NCI-H2029 treated with DMSO at 0.1 percent for 48 hours (cell line): ENCODE measurements around the gene SMYD3.
"Not testable (repeated sequence)": the region's sequence is repeated elsewhere in the genome, so short reads cannot be mapped to it uniquely, and the experiment has no call there.

Experiments used
- DNase-seq: peaks from one replicate; lab custom pipeline; 2025; lab: John Stamatoyannopoulos, UW

Gene SMYD3

DNA sequence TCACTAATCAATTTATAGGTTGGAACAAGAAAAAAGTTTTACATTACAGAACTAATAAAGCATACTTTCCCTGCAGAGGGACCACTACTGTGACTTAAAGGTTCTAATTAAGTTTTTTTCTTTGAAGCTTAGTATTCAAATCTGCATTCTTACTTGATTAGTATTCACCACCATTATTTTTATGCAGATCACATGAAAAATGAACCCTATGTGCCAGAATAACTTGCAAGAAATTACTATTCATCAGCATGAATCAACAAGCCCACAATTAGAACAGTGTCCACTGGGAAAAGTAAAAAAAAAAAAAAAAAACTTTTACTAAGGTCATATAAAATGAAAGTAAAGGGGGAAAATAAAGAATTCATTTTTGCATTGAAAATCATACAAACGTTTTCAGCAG is 90.8 kb downstream of the SMYD3 start:
- DNase-seq = no peak

- no peak for DNase-seq
These were observed 92.1 kb downstream of the SMYD3 start for GRCh38 chr1:246415028-246415427.

GRCh38 chr1:246413430-246413829 is 93.6 kb downstream of the SMYD3 start:
- no peak for DNase-seq

DNA sequence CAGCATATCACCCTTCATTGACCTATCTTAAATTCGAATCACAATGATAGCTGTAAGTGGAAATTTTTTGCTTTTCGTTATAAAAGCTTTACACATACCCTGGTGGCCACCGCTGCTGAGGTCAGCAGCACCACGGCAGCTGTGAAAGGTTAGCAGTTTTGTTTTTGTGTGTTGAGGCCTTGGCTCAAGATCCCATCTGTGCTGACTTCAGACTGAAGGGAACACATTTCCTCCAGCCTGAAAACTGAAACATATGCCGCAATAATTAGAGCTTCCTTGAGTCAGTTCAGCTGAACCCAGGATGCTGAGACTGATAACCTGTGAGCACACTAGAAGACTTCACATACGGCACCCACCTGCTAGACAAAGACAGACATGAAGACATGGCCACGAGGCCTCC is 103.0 kb downstream of the SMYD3 start:
- DNase-seq = no peak

- DNase-seq = no peak
These were observed 108.8 kb downstream of the SMYD3 start for GRCh38 chr1:246398126-246398813.

DNA sequence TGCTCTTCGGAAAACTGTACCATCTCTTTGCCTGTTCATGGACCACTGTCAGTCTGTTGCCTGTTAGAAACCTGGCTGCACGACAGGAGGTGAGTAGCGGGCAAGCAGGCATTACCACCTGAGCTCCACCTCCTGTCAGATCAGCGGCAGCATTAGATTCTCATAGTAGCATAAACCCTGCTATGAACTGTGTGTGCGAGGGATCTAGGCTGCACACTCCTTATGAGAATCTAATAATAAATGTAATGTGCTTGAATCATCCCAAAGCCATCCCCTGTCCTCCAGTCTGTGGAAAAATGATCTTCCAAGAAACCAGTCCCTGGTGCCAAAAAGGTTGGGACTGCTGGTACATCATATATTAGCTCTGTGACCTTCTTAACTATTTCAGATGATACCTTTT is 110.0 kb downstream of the SMYD3 start:
- DNase-seq = no peak

GRCh38 chr1:246396322-246396721 is 110.8 kb downstream of the SMYD3 start:
- no peak for DNase-seq

DNA sequence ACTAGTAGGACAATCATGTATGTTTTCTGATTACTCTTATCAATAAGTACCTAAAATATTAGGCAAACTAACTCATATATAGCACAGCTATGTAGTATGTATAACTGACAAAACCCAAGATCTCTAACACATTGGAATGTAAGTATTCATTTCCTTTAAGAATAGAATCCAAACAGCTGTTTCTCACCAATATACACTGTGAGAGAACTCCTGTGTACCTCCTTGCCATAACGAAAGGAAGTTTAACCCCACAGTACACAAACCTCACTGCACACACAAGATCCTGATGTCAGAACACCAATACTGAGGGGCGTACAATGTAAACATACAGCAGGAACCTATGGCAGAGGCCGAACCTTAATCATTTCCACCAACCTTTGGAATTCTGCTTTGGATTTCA is 113.0 kb downstream of the SMYD3 start:
- no peak for DNase-seq

DNA sequence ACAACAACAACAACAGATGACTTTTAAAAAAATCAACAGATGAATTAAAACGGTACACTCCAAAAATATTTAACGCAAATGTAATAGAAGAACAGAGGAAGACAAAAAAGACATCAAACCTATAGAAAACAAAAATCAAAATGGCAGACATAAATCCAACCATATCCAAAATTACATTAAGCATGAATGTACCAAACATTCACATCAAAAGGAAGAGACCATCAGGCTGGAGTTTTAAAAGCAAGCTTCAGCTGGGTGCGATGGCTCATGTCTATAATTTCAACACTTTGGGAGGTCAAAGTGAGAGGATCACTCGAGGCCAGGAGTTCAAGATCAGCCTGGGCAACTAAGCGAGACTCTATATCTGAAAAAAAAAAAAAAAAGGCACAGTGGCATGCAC is 116.2 kb downstream of the SMYD3 start:
- no peak for DNase-seq

GRCh38 chr1:246384616-246385015 is 122.5 kb downstream of the SMYD3 start:
- no peak for DNase-seq

GRCh38 chr1:246383791-246384190 is 123.3 kb downstream of the SMYD3 start:
- DNase-seq = no peak

- no peak for DNase-seq
These were observed 123.9 kb downstream of the SMYD3 start for GRCh38 chr1:246383239-246383589.

GRCh38 chr1:246382589-246383238 is 124.4 kb downstream of the SMYD3 start:
- DNase-seq = no peak

DNA sequence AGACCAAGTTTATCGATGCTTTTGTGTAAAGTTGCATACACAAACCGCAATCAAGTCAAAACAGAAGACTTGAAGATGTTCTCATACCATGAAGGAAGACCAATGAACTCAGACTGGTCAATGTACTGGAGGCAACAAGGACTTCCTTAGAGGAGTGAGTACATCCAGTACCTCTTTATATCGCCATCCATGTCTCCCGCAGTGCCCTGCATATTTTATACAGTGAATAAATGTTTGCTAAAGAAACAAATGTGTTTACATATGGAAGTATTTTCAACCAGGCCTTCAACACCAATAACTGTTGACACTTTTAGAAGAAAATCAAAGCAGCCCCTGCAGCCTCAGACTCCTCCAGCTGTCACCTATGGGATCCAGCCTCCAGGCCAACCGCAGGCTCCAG is 125.6 kb downstream of the SMYD3 start:
- DNase-seq = no peak

GRCh38 chr1:246377625-246378153 is 129.4 kb downstream of the SMYD3 start:
- no peak for DNase-seq

DNA sequence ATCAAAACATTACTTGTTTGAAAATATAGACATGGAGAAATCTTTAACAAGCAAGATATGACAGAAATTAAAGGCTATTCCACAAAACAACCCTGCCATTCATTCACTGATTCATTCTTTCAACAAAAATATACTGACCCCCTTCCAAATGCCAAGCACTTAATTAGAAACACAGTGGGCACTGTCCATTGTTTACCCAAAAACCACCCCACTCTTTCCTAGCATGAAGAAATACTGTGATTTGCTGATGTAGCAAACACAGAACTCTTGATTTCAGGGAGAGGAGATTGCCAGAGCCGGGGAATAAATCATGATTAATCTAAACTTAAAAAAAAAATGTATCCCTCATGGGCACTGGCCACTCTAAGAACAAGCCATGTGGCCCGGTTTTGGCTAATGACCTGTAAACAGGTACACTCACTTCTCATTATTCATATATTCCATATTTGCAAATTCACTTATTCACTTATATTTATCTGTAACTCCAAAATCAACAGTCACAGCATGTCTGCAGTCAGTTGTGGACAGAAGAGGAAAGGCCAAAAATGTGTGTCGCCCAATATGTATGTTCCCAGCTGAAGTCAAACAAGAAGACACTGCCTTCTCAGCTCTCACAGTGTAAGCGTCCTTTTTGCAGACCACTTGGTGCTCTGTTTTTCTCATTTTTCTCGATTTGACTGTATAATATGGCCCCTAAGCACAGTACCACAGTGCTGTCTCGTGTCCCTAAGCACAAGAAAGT is 133.1 kb downstream of the SMYD3 start:
- no peak for DNase-seq

- DNase-seq = no peak
These were observed 134.5 kb downstream of the SMYD3 start for GRCh38 chr1:246372559-246372958.

- DNase-seq = no peak
These were observed 140.0 kb downstream of the SMYD3 start for GRCh38 chr1:246367041-246367440.

- DNase-seq = no peak
These were observed 141.4 kb downstream of the SMYD3 start for GRCh38 chr1:246365708-246366107.

DNA sequence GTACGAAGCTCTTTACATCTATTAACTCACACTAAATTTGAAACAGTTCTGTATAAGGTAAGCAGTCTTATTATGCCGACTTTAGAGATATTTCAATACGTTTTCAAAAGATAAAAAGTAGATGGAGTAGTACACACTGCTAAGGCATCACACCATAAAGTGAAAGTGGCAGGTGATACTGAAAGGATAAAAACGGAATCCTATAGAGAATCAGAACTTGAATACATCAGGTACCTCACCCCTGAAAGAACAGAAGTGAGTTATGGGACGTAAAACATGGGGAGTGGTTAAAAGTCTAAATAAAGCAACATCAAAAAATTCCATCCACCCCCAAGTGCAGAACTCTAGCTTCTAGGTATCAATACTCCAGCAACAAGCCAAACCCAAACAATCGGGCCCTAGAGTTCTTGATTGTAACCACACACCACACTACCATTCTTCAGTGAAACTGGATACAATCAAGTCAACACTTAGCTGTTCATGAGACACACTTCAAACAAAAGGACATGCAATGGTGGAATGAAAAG is 142.6 kb downstream of the SMYD3 start:
- peak; percentile 56 for DNase-seq

DNA sequence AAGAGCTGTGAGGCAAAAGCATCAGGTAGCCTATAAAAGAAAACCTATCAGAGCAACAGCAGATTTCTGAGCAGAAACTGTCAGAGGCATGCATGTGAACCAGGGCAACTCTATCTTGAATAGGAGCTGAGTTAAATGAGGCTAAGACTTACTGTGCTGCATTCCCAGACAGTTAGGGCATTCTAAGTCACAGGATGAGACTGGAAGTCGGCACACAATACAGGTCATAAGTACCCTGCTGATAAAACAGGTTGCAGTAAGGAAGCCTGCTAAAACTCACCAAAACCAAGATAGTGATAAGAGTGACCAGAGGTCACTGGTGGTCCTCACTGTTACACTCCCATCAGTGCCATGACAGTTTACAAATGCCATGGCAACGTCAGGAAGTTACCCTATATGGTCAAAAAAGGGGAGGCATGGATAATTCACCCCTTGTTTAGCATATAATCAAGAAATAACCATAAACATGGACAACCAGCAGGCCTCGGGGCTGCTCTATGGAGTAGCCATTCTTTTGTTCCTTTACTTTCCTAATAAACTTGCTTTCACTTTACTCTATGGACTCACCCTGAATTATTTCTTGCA is 150.0 kb downstream of the SMYD3 start:
- DNase-seq = not testable (repeated sequence)
